Nucleus accumbens (tissue), 56 donors: ENCODE data around the gene DIP2C.
A peak's percentile ranks its signal among the peaks of the same experiment; 100 is the strongest.

Source experiments
- DNase-seq, 56 donors: peaks; one replicate each; lab custom pipeline; 2025; lab: John Stamatoyannopoulos, UW

Gene DIP2C

GRCh38 chr10:677750-678661 lies 11.5 kb downstream of the DIP2C start:
- DNase-seq = no peak

- DNase-seq = no peak
Measured at GRCh38 chr10:677038-677437, 12.4 kb downstream of the DIP2C start.

GRCh38 chr10:676178-676577 lies 13.3 kb downstream of the DIP2C start:
- no peak for DNase-seq

GRCh38 chr10:675532-675931 lies 13.9 kb downstream of the DIP2C start:
- no peak for DNase-seq

- DNase-seq = no peak
Measured at GRCh38 chr10:673492-673891, 16.0 kb downstream of the DIP2C start.

- no peak for DNase-seq
Measured at GRCh38 chr10:672992-673391, 16.5 kb downstream of the DIP2C start.

- DNase-seq = no peak
Measured at GRCh38 chr10:672203-672602, 17.3 kb downstream of the DIP2C start.

GRCh38 chr10:670990-671389 lies 18.5 kb downstream of the DIP2C start:
- no peak for DNase-seq

- no peak for DNase-seq
Measured at GRCh38 chr10:670038-670437, 19.4 kb downstream of the DIP2C start.

- no peak for DNase-seq
Measured at GRCh38 chr10:668786-669485, 20.5 kb downstream of the DIP2C start.

GRCh38 chr10:667602-668143 lies 21.8 kb downstream of the DIP2C start:
- DNase-seq = no peak

- no peak for DNase-seq
Measured at GRCh38 chr10:667096-667495, 22.4 kb downstream of the DIP2C start.

- no peak for DNase-seq
Measured at GRCh38 chr10:666237-667012, 23.0 kb downstream of the DIP2C start.

GRCh38 chr10:665579-666091 lies 23.8 kb downstream of the DIP2C start:
- peak in 1 of 56 donors; percentile 22 for DNase-seq

GRCh38 chr10:664893-665292 lies 24.6 kb downstream of the DIP2C start:
- no peak for DNase-seq

- DNase-seq = peak in 2 of 56 donors; percentile 70 to 73
Measured at GRCh38 chr10:664301-664700, 25.2 kb downstream of the DIP2C start.

GRCh38 chr10:663831-664251 lies 25.6 kb downstream of the DIP2C start:
- DNase-seq = peak in 51 of 56 donors; percentile 33 to 87 (median 76)

GRCh38 chr10:663466-663751 lies 26.1 kb downstream of the DIP2C start:
- DNase-seq = peak in 1 of 56 donors; percentile 65

GRCh38 chr10:662686-663465 lies 26.6 kb downstream of the DIP2C start:
- peak in 4 of 56 donors; percentile 36 to 65 (median 46) for DNase-seq

GRCh38 chr10:662223-662605 lies 27.3 kb downstream of the DIP2C start:
- DNase-seq = no peak
